Heart left ventricle (tissue), 16 donors: ENCODE data around the gene FREM1. TPM values are rescaled to one million over a fixed set of nuclear protein-coding genes. Genes with fewer than 3 reads are reported as not detected.
A peak's percentile ranks its signal among the peaks of the same experiment; 100 is the strongest.

ENCODE experiments used
- ATAC-seq, 4 donors: fragments of 200-7000 bp; cut with Tn5 transposase; one replicate each; pipeline ENCODE4 v1.9.1; 2020 to 2022; ENCODE audit warnings: moderate library complexity in 4 of 4, mild to moderate bottlenecking in 3 of 4, moderate number of reproducible peaks in 1 of 4
- DNase-seq, 5 donors: peaks; one replicate each; pipeline ENCODE4 v3.0.0-alpha.2; 2020
- H3K27ac ChIP-seq, 12 donors: fragments of 200-600 bp; sonication (generic) in 4 of 12; one replicate each; pipeline versions ENCODE4 v1.5.0 to v1.8.0; 2016 to 2022; ENCODE audit warnings: mild to moderate bottlenecking in 2 of 12
- H3K27me3 ChIP-seq, 9 donors: fragments of 200-600 bp; sonication (generic) in 2 of 9; one replicate each; pipeline versions ENCODE4 v1.5.1 to v1.8.0; 2016 to 2022; ENCODE audit warnings: mild to moderate bottlenecking in 3 of 9
- H3K36me3 ChIP-seq, 9 donors: fragments of 200-600 bp; sonication (generic) in 2 of 9; one replicate each; pipeline versions ENCODE4 v1.5.0 to v1.8.0; 2018 to 2022; ENCODE audit warnings: mild to moderate bottlenecking in 2 of 9
- H3K4me1 ChIP-seq, 12 donors: fragments of 200-600 bp; sonication (generic) in 4 of 12; one replicate each; pipeline versions ENCODE4 v1.5.0 to v1.8.0; 2016 to 2022; ENCODE audit warnings: mild to moderate bottlenecking in 3 of 12
- H3K4me3 ChIP-seq, 12 donors: fragments of 200-600 bp; sonication (generic) in 4 of 12; one replicate each; pipeline versions ENCODE4 v1.5.0 to v1.8.0; 2017 to 2022; ENCODE audit warnings: mild to moderate bottlenecking in 9 of 12, moderate library complexity in 4 of 12
- H3K9me3 ChIP-seq, 12 donors: fragments of 200-600 bp; sonication (generic) in 4 of 12; one replicate each; pipeline versions ENCODE4 v1.5.0 to v1.8.0; 2016 to 2022; ENCODE audit warnings: mild to moderate bottlenecking in 1 of 12
- POLR2A ChIP-seq, 2 donors: fragments of 450-650 bp; IDR thresholded peaks; one replicate each; pipeline ENCODE4 v1.6.1; 2017; ENCODE audit warnings: antibody characterized with exemption in 2 of 2, mild to moderate bottlenecking in 2 of 2, moderate library complexity in 2 of 2
- WGBS, 4 donors: extraction: QIAGEN DNeasy Blood & Tissue Kit in 2 of 4; methylation state at CpG; one replicate each; pipeline versions ENCODE4 v1.1.5 to v1.1.7; 2013 to 2018; 5-methylcytosine and 5-hydroxymethylcytosine counted together
- intact Hi-C, 10 donors: fragments of 100-400 bp; cut with DNase I; formaldehyde crosslinking; loops; one replicate each; pipeline versions ENCODE4 v1.11.1 to v1.14.2; 2022
- polyA plus RNA-seq, 2 donors: library from polyadenylated mRNA; stranded (reverse); fragments of 200-250 nt; gene quantifications; one replicate each; pipeline ENCODE4 v1.2.3, GENCODE V29; 2013
- total RNA-seq, 9 donors: library from RNA; depleted of rRNA in 2 of 9; stranded (reverse); fragments of >200 nt in 2 of 9; fragmentation: NEBNext Ultra II Directional in 3 of 9; extraction: Animal tissue kit (Norgen Biotek cat#: 25700) in 3 of 9; gene quantifications; one replicate each; pipeline versions ENCODE4 v1.1.0 to v1.2.4, GENCODE V29; 2016 to 2023
- TF ChIP-seq, protein P1 (sequence below), 12 donors: fragments of 200-600 bp; sonication (generic) in 4 of 12; IDR thresholded peaks; one replicate each; pipeline versions ENCODE4 v1.5.0 to v1.8.0; 2018 to 2022; ENCODE audit warnings: antibody characterized with exemption in 12 of 12, mild to moderate bottlenecking in 5 of 12
- donor health status: ischemic (EF 13 %, LVEDD 7.1; RV severe dilation, severe dysfunction).
- donor health status: healthy with polysubstance abuse.
- donor health status: DM: no; HTN: yes; CAD: no.
- donor health status: DM: no; HTN: no; CAD: no.
- donor health status: ischemic (EF 25% LVEDD 6.9; RV normal size, moderate dysfunction).
- donor health status: ischemic (EF 25% LVEDD 5.7; RV mildly dilated, moderate dysfunction).
- donor health status: healthy.
- donor health status: DM: yes; HTN: yes; CAD: no.
- donor health status: ischemic (EF 35%, LVEDD 5.7; RV mildly dilated, moderate dysfunction).
- donor health status: nonischemic (EF 11% LVEDD 7.7; RV severe dilation, severe dysfunction).
- donor health status: DM: yes; HTN: yes; CAD: no.
- donor health status: PGD.
- donor health status: ischemic (EF 29% LVEDD 5.4; RV normal size, mild dysfunction).
- donor health status: nonischemic (EF 23%, LVEDD 6.1; RV moderate dilation, normal function).

Gene FREM1
- total and polyA plus RNA-seq, 11 donors = 0.29 to 6.5 (median 1.9) TPM

DNA sequence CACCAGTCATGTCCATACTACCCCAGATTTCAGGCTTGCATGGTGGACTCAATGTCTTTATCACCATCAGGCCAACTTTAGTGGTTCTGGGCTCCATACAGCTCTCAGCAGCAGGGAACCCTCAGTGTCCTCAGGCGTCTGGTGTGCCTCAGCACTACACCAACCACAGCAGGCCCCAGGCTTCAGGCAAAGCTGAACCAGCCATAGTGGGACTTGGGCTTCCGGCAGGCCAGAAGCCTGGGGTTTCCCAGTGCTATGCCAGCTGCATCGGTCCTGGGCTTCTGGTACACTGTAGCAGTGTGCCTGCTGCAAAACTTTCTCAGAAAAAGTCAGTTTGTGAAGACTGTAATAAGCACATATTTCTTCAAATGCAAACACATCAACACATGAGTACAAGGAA, 205.9 kb downstream of the FREM1 start:
- Histone ChIP-seq H3K27ac (no peak overlapping the region), H3K27me3 (peaks cover 0 to 12% (median 0%) of the 10 kb centered on the region in 9 donors), H3K4me3 (no peak overlapping the region), H3K36me3 (no peaks in the 10 kb centered on the region), H3K4me1 (no peaks in the 10 kb centered on the region), H3K9me3 (peaks cover 0 to 39% (median 22%) of the 10 kb centered on the region in 12 donors)
- WGBS, 4 donors = 93 to 96% (median 95%) methylated on average over 3 of the region's 3 CpGs
- ATAC-seq (no peak), DNase-seq (no peak)
- TF ChIP-seq, protein P1, sequence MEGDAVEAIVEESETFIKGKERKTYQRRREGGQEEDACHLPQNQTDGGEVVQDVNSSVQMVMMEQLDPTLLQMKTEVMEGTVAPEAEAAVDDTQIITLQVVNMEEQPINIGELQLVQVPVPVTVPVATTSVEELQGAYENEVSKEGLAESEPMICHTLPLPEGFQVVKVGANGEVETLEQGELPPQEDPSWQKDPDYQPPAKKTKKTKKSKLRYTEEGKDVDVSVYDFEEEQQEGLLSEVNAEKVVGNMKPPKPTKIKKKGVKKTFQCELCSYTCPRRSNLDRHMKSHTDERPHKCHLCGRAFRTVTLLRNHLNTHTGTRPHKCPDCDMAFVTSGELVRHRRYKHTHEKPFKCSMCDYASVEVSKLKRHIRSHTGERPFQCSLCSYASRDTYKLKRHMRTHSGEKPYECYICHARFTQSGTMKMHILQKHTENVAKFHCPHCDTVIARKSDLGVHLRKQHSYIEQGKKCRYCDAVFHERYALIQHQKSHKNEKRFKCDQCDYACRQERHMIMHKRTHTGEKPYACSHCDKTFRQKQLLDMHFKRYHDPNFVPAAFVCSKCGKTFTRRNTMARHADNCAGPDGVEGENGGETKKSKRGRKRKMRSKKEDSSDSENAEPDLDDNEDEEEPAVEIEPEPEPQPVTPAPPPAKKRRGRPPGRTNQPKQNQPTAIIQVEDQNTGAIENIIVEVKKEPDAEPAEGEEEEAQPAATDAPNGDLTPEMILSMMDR (IDR thresholded peaks at IDR 0.05) = no peak
- TF ChIP-seq POLR2A (IDR thresholded peaks at IDR 0.05) = no peak
- intact Hi-C loops = no loop called here

DNA sequence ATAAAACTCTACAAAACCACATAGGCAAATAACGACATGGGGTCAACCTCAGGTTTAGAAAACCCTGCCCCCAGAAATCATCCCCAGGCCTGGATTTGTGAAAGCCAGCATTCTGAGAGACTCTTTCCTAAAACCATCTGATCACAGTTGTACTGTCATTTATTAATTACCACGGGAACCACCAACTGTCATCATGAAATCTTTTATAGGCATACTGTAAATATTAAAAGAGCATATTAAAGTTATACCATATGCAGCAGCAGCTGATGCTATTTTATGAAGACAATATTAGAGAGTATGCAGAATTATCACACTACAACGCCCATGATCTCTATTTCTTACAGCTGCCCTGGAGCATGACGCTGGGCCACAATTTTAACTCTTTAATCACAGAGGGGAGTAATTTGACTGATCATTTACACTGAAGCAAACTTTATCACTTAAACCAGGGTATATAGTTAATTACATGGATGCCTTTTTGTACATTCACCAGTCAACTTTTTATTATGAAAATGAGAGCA, 208.0 kb downstream of the FREM1 start:
- intact Hi-C loops = no loop called here
- WGBS, 4 donors = 54 to 70% (median 60%) methylated on average over 4 of the region's 4 CpGs

DNA sequence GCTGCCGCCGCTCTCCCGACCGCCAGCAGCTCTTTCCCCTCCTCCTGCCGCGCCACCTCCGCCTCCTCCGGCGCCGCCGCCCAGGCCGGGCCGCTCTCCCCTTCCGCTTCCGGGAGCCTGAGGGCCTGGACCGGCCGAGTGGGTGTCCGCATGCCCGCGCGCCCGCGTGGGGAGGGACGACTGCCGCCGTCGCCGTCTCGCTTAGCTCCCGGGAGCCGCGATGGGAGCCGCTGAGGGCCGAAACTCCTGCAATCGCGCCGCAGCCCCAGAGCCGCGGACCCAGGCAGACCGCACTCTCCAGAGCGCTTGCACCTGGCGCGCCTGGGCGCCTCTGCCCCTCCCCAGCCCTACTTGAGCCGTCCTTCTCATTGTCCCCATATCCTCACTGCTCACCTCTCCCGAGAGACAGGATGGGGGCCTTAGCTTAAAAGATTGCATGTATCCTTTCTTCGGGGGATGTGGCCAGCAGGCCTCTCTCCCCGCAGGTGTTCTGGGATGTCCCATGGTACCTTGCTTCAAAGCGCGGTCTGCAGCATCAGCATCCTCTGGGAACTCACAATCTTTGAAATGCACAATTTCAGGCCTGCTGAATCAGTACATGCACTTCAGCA, 216.9 kb downstream of the FREM1 start, which contains the start of gene ZDHHC21:
ZDHHC21 (minus strand) TSS at position 182 of the 611 bp plus-strand sequence. CDS start 19,092 bp downstream, outside the sequence.
- intact Hi-C loops = loop anchor here in 2 of 10 donors (2.0 to 10.0 kb wide), 2 partner anchors 45 to 61 kb away; no protein-coding TSS in a partner anchor
- H3K36me3 ChIP-seq = peaks cover 0 to 20% (median 15%) of the 10 kb centered on the region in 9 donors
- H3K9me3 ChIP-seq = no peaks in the 10 kb centered on the region
- peak within 1 kb of the TSS; percentile 70 to 95 (median 79) for H3K4me3 ChIP-seq
- peaks cover 0 to 17% (median 8%) of the 10 kb centered on the region in 12 donors for H3K4me1 ChIP-seq
- WGBS, 4 donors = 1 to 2% (median 2%) methylated on average over 49 to 50 of the region's 50 CpGs
- ATAC-seq (peak; percentile 88 to 99 (median 98)), DNase-seq (peak; percentile 78 to 89 (median 83))
- peaks cover 0 to 5% (median 0%) of the 10 kb centered on the region in 9 donors for H3K27me3 ChIP-seq
- peak within 1 kb of the TSS in 10 of 12 donors; percentile 24 to 75 (median 60) for H3K27ac ChIP-seq
- TF ChIP-seq POLR2A (IDR thresholded peaks at IDR 0.05) = peak in 1 of 2 donors; percentile 38
- TF ChIP-seq, protein P1 (IDR thresholded peaks at IDR 0.05) = no peak

More for the DNA sequence above, 208.0 kb downstream of the FREM1 start:
- H3K36me3 ChIP-seq = no peaks in the 10 kb centered on the region
- H3K9me3 ChIP-seq = peaks cover 0 to 33% (median 19%) of the 10 kb centered on the region in 12 donors
- H3K4me1 ChIP-seq = no peaks in the 10 kb centered on the region
- no peak overlapping the region for H3K27ac ChIP-seq
- H3K27me3 ChIP-seq = peaks cover 0 to 15% (median 0%) of the 10 kb centered on the region in 9 donors
- ATAC-seq (no peak), DNase-seq (no peak)
- H3K4me3 ChIP-seq = no peak overlapping the region
- TF ChIP-seq POLR2A (IDR thresholded peaks at IDR 0.05) = no peak
- TF ChIP-seq, protein P1 (IDR thresholded peaks at IDR 0.05) = no peak
